Esophagus squamous epithelium (tissue), 4 donors: ENCODE measurements around the gene LDHB.

Experiments
- CTCF ChIP-seq, 6 experiments: fragments of 450-650 bp in 4 of 6; fragments of 200-600 bp in 2 of 6; sonication (generic) in 2 of 6; IDR thresholded peaks; one replicate each; pipeline ENCODE4 v1.5.1; 2016 to 2019; ENCODE audit warnings: antibody characterized with exemption in 6 of 6, mild to moderate bottlenecking in 4 of 6, moderate library complexity in 4 of 6
- POLR2A ChIP-seq, 4 donors: fragments of 450-650 bp; IDR thresholded peaks; one replicate each; pipeline ENCODE4 v1.6.1; 2017; ENCODE audit warnings: antibody characterized with exemption in 4 of 4, mild to moderate bottlenecking in 4 of 4, moderate library complexity in 3 of 4

GRCh38 chr12:21655591-21655990 is 2.1 kb downstream of the LDHB start:
- TF ChIP-seq POLR2A (IDR thresholded peaks at IDR 0.05) (no peak), CTCF (IDR thresholded peaks at IDR 0.05) (no peak)
